GM21825 (cell line): ENCODE results near the gene MGST3.
"Not testable (repeated sequence)": the region's sequence is repeated elsewhere in the genome, so short reads cannot be mapped to it uniquely, and the experiment has no call there.

Experiments used
- ATAC-seq: cut with Tn5 transposase; IDR thresholded peaks from one replicate; pipeline ENCODE4 v1.9.1; 2021; ENCODE audit warnings: mild to moderate bottlenecking, moderate library complexity; ENCODE audit not compliant: unreplicated experiment

The MGST3 gene

GRCh38 chr1:165648919-165649572, 18.0 kb downstream of the MGST3 start:
- ATAC-seq: no peak

DNA sequence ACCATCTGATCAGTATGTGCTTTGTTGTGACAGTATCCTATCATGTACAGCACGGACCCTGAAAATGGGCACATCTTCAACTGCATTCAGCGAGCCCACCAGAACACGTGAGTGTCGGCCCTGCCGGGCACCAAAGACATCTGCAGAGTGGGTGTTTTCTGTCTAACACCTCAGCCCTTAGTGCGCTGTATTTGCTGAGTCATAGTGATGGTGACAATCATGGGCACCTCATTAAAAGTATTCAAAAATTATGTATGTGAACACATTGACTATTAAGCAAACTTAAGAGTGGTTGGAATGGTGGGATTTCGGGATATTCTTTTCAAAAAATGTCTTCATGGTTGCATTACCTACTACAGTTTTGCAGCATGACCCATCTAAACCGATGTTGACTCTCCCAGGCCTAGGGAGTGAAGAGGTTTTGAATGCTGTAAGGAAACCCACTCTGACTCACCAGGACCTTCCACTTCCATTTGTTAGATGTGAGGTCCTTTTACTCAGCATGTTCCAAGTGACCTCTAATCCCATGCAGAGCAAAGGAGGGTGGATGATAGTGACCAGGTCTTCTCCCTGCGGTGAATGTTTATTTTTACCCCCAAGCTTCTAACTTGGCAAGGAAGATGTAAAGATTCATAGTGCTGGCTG, 20.1 kb downstream of the MGST3 start:
- ATAC-seq: no peak

GRCh38 chr1:165658766-165659580, 27.9 kb downstream of the MGST3 start:
- ATAC-seq: not testable (repeated sequence)

GRCh38 chr1:165659581-165659895, 28.5 kb downstream of the MGST3 start:
- no peak for ATAC-seq

- ATAC-seq: no peak
Measured at GRCh38 chr1:165661703-165662102, 30.7 kb downstream of the MGST3 start.

- no peak for ATAC-seq
Measured at GRCh38 chr1:165662186-165662585, 31.2 kb downstream of the MGST3 start.

DNA sequence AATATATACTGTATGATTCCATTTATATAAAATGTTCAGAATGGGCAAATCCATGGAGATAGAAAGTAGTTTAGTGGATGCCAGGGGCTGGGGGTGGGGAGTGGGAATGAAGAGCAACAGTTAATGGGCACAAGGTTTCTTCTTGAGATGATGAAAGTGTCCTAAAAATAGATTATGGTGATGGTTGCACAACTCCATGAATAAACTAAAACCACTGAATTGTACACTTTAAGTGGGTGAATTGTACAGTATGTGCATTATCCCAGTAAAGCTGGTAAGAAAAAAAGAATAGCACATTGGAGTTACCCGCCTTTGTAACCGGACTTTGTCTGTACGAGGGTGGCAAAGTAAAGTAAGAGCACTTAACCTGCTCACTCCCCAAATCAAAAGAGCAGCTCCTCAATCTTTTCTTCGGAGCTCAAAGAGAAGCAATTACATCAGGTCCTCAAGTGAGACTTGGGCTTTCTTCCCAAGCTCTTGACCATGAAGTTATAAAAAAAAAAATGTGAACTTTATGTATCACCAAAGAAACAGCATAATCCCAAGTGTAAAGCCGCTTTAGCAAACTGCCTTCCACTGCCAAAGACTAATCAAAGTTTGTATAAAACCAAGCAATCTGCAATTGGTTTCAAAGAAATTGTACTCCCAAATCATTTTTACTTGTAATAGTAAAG, 35.3 kb downstream of the MGST3 start:
- no peak for ATAC-seq

GRCh38 chr1:165668184-165668583, 37.1 kb downstream of the MGST3 start:
- no peak for ATAC-seq

- no peak for ATAC-seq
Measured at GRCh38 chr1:165671526-165671925, 40.5 kb downstream of the MGST3 start.

DNA sequence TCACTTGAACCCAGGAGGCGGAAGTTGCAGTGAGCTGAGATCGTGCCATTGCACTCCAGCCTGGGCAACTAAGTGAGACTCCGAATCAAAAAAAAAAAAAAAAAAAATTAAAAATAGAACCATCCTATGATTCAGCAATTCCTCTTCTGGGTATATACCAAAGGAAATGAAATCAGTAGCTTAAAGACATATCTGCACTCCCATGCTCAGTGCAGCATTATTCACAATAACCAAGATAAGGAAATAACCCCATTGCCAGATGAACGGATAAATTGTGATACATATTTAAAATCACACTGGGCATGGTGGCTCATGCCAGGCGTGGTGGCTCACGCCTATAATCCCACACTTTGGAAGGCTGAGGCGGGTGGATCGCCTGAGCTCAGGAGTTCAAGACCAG, 43.6 kb downstream of the MGST3 start:
- no peak for ATAC-seq

GRCh38 chr1:165675794-165676193, 44.8 kb downstream of the MGST3 start:
- ATAC-seq: no peak

DNA sequence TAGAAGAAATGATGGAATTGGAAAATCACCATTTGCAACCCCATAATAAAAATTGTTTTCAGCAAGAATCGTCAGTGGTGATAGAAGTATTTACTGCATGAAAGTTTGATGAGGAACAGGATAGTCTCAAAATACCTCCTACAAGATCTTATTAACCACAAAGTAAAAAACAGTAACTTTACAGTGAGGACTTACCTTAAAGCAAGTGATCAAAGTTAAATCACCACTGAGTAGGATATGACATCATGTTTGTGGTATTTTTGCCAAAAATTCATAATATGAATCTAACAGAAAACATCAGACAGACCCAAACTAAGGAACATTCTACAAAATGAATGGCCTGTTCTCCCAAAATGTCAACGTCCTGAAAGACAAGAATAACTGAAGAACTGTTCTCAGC, 47.5 kb downstream of the MGST3 start:
- ATAC-seq: no peak

GRCh38 chr1:165679282-165680036, 48.4 kb downstream of the MGST3 start:
- ATAC-seq: no peak

- no peak for ATAC-seq
Measured at GRCh38 chr1:165680303-165680702, 49.3 kb downstream of the MGST3 start.

DNA sequence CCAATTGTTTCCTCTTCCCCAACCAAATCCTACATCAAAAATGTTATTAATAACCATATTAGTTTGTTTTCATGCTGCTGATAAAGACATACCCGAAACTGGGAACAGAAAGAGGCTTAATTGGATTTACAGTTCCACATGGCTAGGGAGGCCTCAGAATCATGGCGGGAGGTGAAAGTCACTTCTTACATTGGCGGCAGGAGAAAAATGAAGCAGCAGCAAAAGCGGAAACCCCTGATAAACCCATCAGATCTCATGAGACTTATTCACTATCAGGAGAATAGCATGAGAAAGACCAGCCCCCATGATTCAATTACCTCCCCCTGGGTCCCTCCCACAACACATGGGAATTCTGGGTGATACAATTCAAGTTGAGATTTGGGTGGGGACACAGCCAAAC, 49.7 kb downstream of the MGST3 start:
- not testable (repeated sequence) for ATAC-seq

- no peak for ATAC-seq
Measured at GRCh38 chr1:165683848-165684485, 52.9 kb downstream of the MGST3 start.

DNA sequence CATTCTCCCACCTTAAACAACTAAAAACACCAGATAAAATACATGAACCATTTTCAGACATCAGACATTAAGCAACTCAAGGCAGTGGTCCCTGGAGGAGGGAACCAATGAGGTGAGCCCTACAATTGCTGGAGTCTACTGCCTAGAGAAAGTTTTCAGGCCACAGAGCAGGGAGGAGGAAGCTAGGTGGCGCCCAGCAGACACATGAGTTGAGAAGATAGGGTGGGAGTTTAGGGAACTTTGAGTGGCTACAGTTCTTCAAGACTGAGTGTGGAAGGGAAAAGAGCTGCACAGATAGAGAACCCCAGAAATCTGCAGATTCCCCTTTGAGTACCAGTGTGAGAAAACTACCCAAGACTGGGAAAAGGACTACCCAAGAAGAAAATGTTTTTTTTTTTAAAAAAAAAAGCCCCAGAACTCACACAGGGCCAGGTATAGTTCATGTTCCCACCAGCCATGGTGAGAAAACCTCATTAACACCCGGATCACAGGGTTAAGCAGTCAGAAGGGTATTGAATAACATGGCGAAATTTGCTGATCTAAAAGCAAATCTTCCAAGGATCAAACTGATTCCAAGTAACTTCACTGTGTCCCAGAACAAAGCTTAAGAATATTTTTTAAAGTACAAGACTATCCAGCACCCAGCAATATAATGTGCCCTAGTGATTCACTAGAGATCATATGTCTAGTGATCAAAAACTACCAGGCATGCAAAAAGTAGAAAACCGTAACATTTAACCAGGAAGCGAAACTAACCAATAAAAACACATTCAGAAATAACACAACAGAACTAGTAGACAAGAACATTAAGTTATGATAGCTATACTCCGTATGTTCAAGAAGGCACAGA, 55.3 kb downstream of the MGST3 start:
- no peak for ATAC-seq

- no peak for ATAC-seq
Measured at GRCh38 chr1:165686971-165687433, 56.0 kb downstream of the MGST3 start.

DNA sequence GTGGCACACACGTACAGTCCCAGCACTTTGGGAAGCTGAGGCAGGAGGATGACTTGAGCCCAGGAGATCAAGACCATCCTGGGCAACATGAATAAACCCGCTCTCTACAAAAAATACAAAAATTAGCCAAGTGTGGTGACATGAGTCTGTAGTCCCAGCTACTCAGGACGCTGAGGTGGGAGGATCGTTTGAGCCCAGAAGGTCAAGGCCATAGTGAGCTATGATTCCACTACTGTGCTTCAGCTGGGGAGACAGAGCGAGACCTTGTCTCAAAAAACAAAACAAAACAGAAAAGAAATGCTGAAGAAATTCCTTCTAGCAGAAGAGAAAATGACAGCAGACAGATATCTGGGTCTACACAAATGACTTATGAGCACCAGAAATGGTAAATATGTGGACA, 57.0 kb downstream of the MGST3 start:
- ATAC-seq: no peak
